Skeletal muscle cell (primary cell): ENCODE measurements around the gene NUDT16.

ENCODE experiments used
- DNase-seq: peaks from one replicate; pipeline ENCODE4 v3.0.0-alpha.2; 2010; ENCODE audit warnings: low read depth
- H3K4me3 ChIP-seq: 2 replicates; pipeline ENCODE4 v1.5.1; 2011; ENCODE audit warnings: low read depth, mild to moderate bottlenecking, control low read depth, low read length, moderate library complexity

The NUDT16 gene

GRCh38 chr3:131427226-131427625, 45.7 kb downstream of the NUDT16 start:
- H3K4me3 ChIP-seq: no peak overlapping the region
- DNase-seq: no peak

- DNase-seq: no peak
Observed at GRCh38 chr3:131431754-131432153, 50.2 kb downstream of the NUDT16 start.

GRCh38 chr3:131432441-131432840, 50.9 kb downstream of the NUDT16 start:
- DNase-seq: no peak
- H3K4me3 ChIP-seq: no peak overlapping the region

More at GRCh38 chr3:131431754-131432153, 50.2 kb downstream of the NUDT16 start:
- no peak overlapping the region for H3K4me3 ChIP-seq

- H3K4me3 ChIP-seq: no peak overlapping the region
- no peak for DNase-seq
Observed at GRCh38 chr3:131435000-131435399, 53.4 kb downstream of the NUDT16 start.
